Gastroesophageal sphincter (tissue), 4 donors: ENCODE results near the gene VWA7. TPM values are rescaled to one million over a fixed set of nuclear protein-coding genes. Genes with fewer than 3 reads are reported as not detected.
A peak's percentile ranks its signal among the peaks of the same experiment; 100 is the strongest.

Experiments
- ATAC-seq: fragments of 150-250 bp; one replicate; pipeline ENCODE4 v1.9.1; 2016; ENCODE audit warnings: mild to moderate bottlenecking, moderate library complexity
- H3K27ac ChIP-seq, 4 donors: fragments of 200-600 bp; sonication (generic) in 3 of 4; 1 replicate in 3 of 4; 2 replicates in 1 of 4; pipeline ENCODE4 v1.5.1; 2016 to 2019
- H3K27me3 ChIP-seq: fragments of 200-600 bp; sonication (generic); one replicate; pipeline ENCODE4 v1.5.1; 2019
- H3K36me3 ChIP-seq, 2 donors: fragments of 200-600 bp; sonication (generic); one replicate each; pipeline ENCODE4 v1.5.1; 2019; ENCODE audit warnings: control low read depth in 1 of 2
- H3K4me1 ChIP-seq, 3 donors: fragments of 200-600 bp; sonication (generic); 1 replicate in 2 of 3; 2 replicates in 1 of 3; pipeline ENCODE4 v1.5.1; 2016 to 2019; ENCODE audit warnings: control low read depth in 2 of 3
- H3K4me3 ChIP-seq, 2 donors: fragments of 200-600 bp; sonication (generic); one replicate each; pipeline ENCODE4 v1.5.1; 2019; ENCODE audit warnings: mild to moderate bottlenecking in 1 of 2, moderate library complexity in 1 of 2
- H3K9me3 ChIP-seq, 3 donors: fragments of 200-600 bp; sonication (generic); one replicate each; pipeline ENCODE4 v1.5.1; 2017 to 2019; ENCODE audit warnings: control low read depth in 2 of 3
- EP300 ChIP-seq: sonication (generic); formaldehyde crosslinking; IDR thresholded peaks from one replicate; pipeline ENCODE4 v1.6.1; 2017; ENCODE audit warnings: antibody characterized with exemption, mild to moderate bottlenecking
- POLR2A ChIP-seq, 2 donors: fragments of 450-650 bp; IDR thresholded peaks; one replicate each; pipeline ENCODE4 v1.6.1; 2017; ENCODE audit warnings: antibody characterized with exemption in 2 of 2, mild to moderate bottlenecking in 2 of 2, moderate library complexity in 1 of 2
- POLR2AphosphoS5 ChIP-seq: sonication (generic); formaldehyde crosslinking; IDR thresholded peaks from one replicate; pipeline ENCODE4 v1.6.1; 2017; ENCODE audit warnings: antibody characterized with exemption
- whole genome bisulfite sequencing, 2 donors: methylation state at CpG; one replicate each; pipeline ENCODE4 v1.1.5; 2018; ENCODE audit warnings: low coverage in 1 of 2; 5-methylcytosine and 5-hydroxymethylcytosine counted together
- total RNA-seq, 4 donors: library from RNA; depleted of rRNA; stranded (reverse); fragments of >200 nt; gene quantifications; one replicate each; pipeline ENCODE4 v1.1.0, GENCODE V29; 2016
- TF ChIP-seq, protein P1 (sequence below), 4 experiments: fragments of 200-600 bp in 2 of 4; fragments of 450-650 bp in 2 of 4; sonication (generic) in 1 of 4; IDR thresholded peaks; one replicate each; pipeline ENCODE4 v1.5.1; 2017 to 2019; ENCODE audit warnings: antibody characterized with exemption in 4 of 4, mild to moderate bottlenecking in 2 of 4, moderate library complexity in 2 of 4

VWA7 gene
- total RNA-seq, 4 donors from 2014 or later: 0.12 to 0.54 (median 0.31) TPM

- H3K27me3 ChIP-seq: no peaks in the 10 kb centered on the region
- no peaks in the 10 kb centered on the region for H3K36me3 ChIP-seq
- TF ChIP-seq, protein P1, sequence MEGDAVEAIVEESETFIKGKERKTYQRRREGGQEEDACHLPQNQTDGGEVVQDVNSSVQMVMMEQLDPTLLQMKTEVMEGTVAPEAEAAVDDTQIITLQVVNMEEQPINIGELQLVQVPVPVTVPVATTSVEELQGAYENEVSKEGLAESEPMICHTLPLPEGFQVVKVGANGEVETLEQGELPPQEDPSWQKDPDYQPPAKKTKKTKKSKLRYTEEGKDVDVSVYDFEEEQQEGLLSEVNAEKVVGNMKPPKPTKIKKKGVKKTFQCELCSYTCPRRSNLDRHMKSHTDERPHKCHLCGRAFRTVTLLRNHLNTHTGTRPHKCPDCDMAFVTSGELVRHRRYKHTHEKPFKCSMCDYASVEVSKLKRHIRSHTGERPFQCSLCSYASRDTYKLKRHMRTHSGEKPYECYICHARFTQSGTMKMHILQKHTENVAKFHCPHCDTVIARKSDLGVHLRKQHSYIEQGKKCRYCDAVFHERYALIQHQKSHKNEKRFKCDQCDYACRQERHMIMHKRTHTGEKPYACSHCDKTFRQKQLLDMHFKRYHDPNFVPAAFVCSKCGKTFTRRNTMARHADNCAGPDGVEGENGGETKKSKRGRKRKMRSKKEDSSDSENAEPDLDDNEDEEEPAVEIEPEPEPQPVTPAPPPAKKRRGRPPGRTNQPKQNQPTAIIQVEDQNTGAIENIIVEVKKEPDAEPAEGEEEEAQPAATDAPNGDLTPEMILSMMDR (IDR thresholded peaks at IDR 0.05): no peak
- TF ChIP-seq POLR2A (IDR thresholded peaks at IDR 0.05) (no peak), EP300 (no peak), POLR2AphosphoS5 (no peak)
- no peak overlapping the region for H3K27ac ChIP-seq
- no peaks in the 10 kb centered on the region for H3K9me3 ChIP-seq
- no peak overlapping the region for H3K4me3 ChIP-seq
- WGBS, 2 donors: 72 to 82% methylated on average over 3 of the region's 3 CpGs
- no peak for ATAC-seq
- peaks cover 3 to 34% (median 8%) of the 10 kb centered on the region in 3 donors for H3K4me1 ChIP-seq
Observed at GRCh38 chr6:31742894-31743293, 34.2 kb downstream of the VWA7 start.

DNA sequence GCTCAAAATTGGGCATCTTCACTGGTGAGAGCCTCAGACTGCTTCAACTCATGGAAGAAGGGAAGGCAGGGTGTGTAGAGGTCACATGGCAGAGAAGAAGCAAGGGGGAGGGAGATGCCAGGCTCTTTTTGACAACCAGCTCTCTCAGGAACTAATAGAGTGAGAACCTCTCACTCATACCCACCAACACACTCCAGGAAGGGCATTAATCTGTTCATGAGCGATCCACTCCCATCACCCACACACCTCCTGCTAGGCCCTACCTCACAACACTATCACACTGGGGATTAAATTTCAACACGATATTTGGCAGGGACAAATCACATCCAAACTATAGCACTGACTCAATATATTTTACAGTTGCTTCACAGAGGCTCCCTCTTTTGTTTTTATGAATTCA, 35.3 kb downstream of the VWA7 start:
- TF ChIP-seq EP300 (no peak), POLR2AphosphoS5 (no peak), POLR2A (IDR thresholded peaks at IDR 0.05) (no peak)
- TF ChIP-seq, protein P1 (IDR thresholded peaks at IDR 0.05): no peak
- Histone ChIP-seq H3K27ac (no peak overlapping the region), H3K4me1 (peaks cover 3 to 35% (median 11%) of the 10 kb centered on the region in 3 donors), H3K27me3 (no peaks in the 10 kb centered on the region), H3K36me3 (no peaks in the 10 kb centered on the region), H3K4me3 (no peak overlapping the region), H3K9me3 (no peaks in the 10 kb centered on the region)
- WGBS, 2 donors: 80 to 88% methylated on average over 2 of the region's 2 CpGs
- ATAC-seq: no peak

- ATAC-seq: no peak
- H3K36me3 ChIP-seq: no peaks in the 10 kb centered on the region
- H3K27ac ChIP-seq: peak overlapping the region in 3 of 4 donors; percentile 62 to 90 (median 71)
- H3K4me3 ChIP-seq: peak overlapping the region; percentile 65 to 68
- no peaks in the 10 kb centered on the region for H3K9me3 ChIP-seq
- H3K27me3 ChIP-seq: no peaks in the 10 kb centered on the region
- H3K4me1 ChIP-seq: peaks cover 3 to 37% (median 13%) of the 10 kb centered on the region in 3 donors
- 30 to 47% methylated on average over 2 to 11 of the region's 29 CpGs for WGBS, 2 donors
- TF ChIP-seq EP300 (no peak), POLR2A (IDR thresholded peaks at IDR 0.05) (no peak), POLR2AphosphoS5 (no peak)
- TF ChIP-seq, protein P1 (IDR thresholded peaks at IDR 0.05): no peak
Observed at GRCh38 chr6:31740397-31741223, 36.5 kb downstream of the VWA7 start.

DNA sequence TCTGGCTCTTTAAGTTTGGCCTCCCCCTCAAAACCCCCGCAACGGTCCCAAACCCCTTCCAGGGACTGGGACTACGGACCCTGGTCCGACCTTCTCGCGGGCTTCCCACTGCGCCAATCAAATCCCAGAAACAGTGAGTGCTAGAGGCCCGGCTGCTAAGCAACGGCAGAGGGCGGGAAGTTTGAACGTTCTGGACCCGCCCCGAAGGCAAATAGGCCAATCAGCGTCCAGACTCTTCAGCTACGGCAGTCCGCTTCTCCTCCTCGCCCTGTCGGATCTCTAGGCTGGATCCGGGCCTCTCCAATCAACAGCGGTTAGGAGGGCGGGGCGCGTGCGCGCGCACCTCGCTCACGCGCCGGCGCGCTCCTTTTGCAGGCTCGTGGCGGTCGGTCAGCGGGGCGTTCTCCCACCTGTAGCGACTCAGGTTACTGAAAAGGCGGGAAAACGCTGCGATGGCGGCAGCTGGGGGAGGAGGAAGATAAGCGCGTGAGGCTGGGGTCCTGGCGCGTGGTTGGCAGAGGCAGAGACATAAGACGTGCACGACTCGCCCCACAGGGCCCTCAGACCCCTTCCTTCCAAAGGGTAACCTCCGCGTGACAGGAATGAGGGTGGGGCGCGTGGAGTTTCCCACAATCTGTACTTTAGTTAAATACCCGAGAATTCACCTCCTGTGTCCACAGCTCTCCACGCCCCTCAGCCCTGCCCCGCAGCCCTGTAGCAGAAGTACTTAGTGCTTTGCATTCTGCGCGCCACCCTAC, 37.3 kb downstream of the VWA7 start, which contains the start of gene MSH5:
MSH5 (plus strand) TSS at position 367 of the 758 bp plus-strand sequence. CDS start 462 bp downstream, outside the sequence.
- peaks cover 3 to 43% (median 13%) of the 10 kb centered on the region in 3 donors for H3K4me1 ChIP-seq
- H3K9me3 ChIP-seq: no peaks in the 10 kb centered on the region
- ATAC-seq: peak; percentile 98
- H3K27me3 ChIP-seq: no peaks in the 10 kb centered on the region
- H3K36me3 ChIP-seq: no peaks in the 10 kb centered on the region
- WGBS, 2 donors: 0% methylated on average over 3 to 15 of the region's 58 CpGs
- TF ChIP-seq POLR2AphosphoS5 (peak; percentile 25), POLR2A (IDR thresholded peaks at IDR 0.05) (peak; percentile 30 to 54), EP300 (no peak)
- TF ChIP-seq, protein P1 (IDR thresholded peaks at IDR 0.05): no peak
- peak within 1 kb of the TSS in 3 of 4 donors; percentile 62 to 90 (median 71) for H3K27ac ChIP-seq
- peak within 1 kb of the TSS; percentile 65 to 68 for H3K4me3 ChIP-seq
